GM23338 (cell line): ENCODE data around the gene DLG2. TPM values are rescaled to one million over a fixed set of nuclear protein-coding genes. Genes with fewer than 3 reads are reported as not detected.

Source experiments
- ATAC-seq: fragments of 200-7000 bp; cut with Tn5 transposase; 3 replicates; pipeline ENCODE4 v1.9.1; 2020
- DNase-seq: peaks from one replicate; pipeline ENCODE4 v3.0.0-alpha.2; 2015; ENCODE audit warnings: low spot score
- H2AFZ ChIP-seq: fragments of 200-600 bp; sonication (generic); 2 replicates; pipeline ENCODE4 v1.8.0; 2016; ENCODE audit warnings: antibody characterized with exemption, mild to moderate bottlenecking, moderate library complexity
- H3F3A ChIP-seq: fragments of 200-600 bp; sonication (generic); replicated peaks from 2 replicates; pipeline ENCODE4 v1.8.0; 2017; ENCODE audit warnings: antibody characterized with exemption, mixed run types, low read depth
- H3K27ac ChIP-seq: fragments of 200-600 bp; sonication (generic); 2 replicates; pipeline ENCODE4 v1.6.1; 2016; ENCODE audit warnings: low read depth
- H3K27me3 ChIP-seq: fragments of 200-600 bp; sonication (generic); 2 replicates; pipeline ENCODE4 v1.8.0; 2016; ENCODE audit warnings: mild to moderate bottlenecking, mixed run types, moderate library complexity; ENCODE audit not compliant: insufficient read depth
- H3K36me3 ChIP-seq: fragments of 200-600 bp; sonication (generic); 2 replicates; pipeline ENCODE4 v1.8.0; 2016; ENCODE audit warnings: mild to moderate bottlenecking; ENCODE audit not compliant: insufficient read depth
- H3K4me1 ChIP-seq: fragments of 200-600 bp; sonication (generic); 2 replicates; pipeline ENCODE4 v1.8.0; 2016; ENCODE audit warnings: mild to moderate bottlenecking, moderate library complexity; ENCODE audit not compliant: insufficient read depth
- H3K4me2 ChIP-seq: fragments of 200-600 bp; sonication (generic); 2 replicates; pipeline ENCODE4 v1.7.1; 2017; ENCODE audit warnings: mixed run types
- H3K4me3 ChIP-seq: fragments of 200-600 bp; sonication (generic); 2 replicates; pipeline ENCODE4 v1.6.1; 2016; ENCODE audit warnings: mixed run types
- H3K79me2 ChIP-seq: fragments of 200-600 bp; sonication (generic); replicated peaks from 2 replicates; pipeline ENCODE4 v1.8.0; 2017; ENCODE audit warnings: mild to moderate bottlenecking; ENCODE audit not compliant: insufficient read depth
- H3K9me2 ChIP-seq: fragments of 200-600 bp; sonication (generic); 2 replicates; pipeline ENCODE4 v1.8.0; 2017; ENCODE audit not compliant: insufficient read depth
- H4K20me1 ChIP-seq: fragments of 200-600 bp; sonication (generic); replicated peaks from 2 replicates; pipeline ENCODE4 v1.8.0; 2017; ENCODE audit warnings: mild to moderate bottlenecking; ENCODE audit not compliant: insufficient read depth
- H3K27ac Mint-ChIP-seq: 2 replicates; pipeline ENCODE4 v1.8.0; 2020; ENCODE audit warnings: inconsistent platforms, mild to moderate bottlenecking, moderate library complexity, mixed read lengths
- H3K27me3 Mint-ChIP-seq: 3 replicates; pipeline ENCODE4 v1.8.0; 2022; ENCODE audit warnings: low read depth, mild to moderate bottlenecking, moderate library complexity, mixed read lengths, inconsistent platforms; ENCODE audit not compliant: insufficient read depth, poor library complexity
- H3K36me3 Mint-ChIP-seq: 3 replicates; pipeline ENCODE4 v1.8.0; 2021; ENCODE audit warnings: low read depth, mild to moderate bottlenecking, inconsistent platforms, moderate library complexity, mixed read lengths
- H3K4me1 Mint-ChIP-seq: 3 replicates; pipeline ENCODE4 v1.8.0; 2020; ENCODE audit warnings: mild to moderate bottlenecking, inconsistent platforms, mixed read lengths
- H3K4me3 Mint-ChIP-seq: 3 replicates; pipeline ENCODE4 v1.8.0; 2021; ENCODE audit warnings: moderate library complexity, mild to moderate bottlenecking, inconsistent platforms, mixed read lengths
- H3K9me3 Mint-ChIP-seq: 3 replicates; pipeline ENCODE4 v1.8.0; 2020; ENCODE audit warnings: moderate library complexity, mild to moderate bottlenecking, inconsistent platforms, mixed read lengths
- CREB1 ChIP-seq: fragments of 250-450 bp; sonication (Bioruptor Pico); IDR thresholded peaks from 2 replicates; pipeline ENCODE4 v1.5.0; 2020; ENCODE audit warnings: low read depth, mild to moderate bottlenecking, moderate library complexity
- JUNB ChIP-seq: IDR thresholded peaks from one replicate; pipeline ENCODE4 v1.6.1; 2016; ENCODE audit warnings: antibody characterized with exemption; ENCODE audit not compliant: unreplicated experiment
- POLR2AphosphoS5 ChIP-seq: IDR thresholded peaks from 2 replicates; pipeline ENCODE4 v1.6.1; 2016; ENCODE audit warnings: antibody characterized with exemption, low read depth
- STAT1 ChIP-seq: IDR thresholded peaks from one replicate; pipeline ENCODE4 v1.6.1; 2016; ENCODE audit warnings: antibody characterized with exemption; ENCODE audit not compliant: unreplicated experiment
- ZNF114 ChIP-seq: fragments of 250-450 bp; sonication (Bioruptor Pico); IDR thresholded peaks from 2 replicates; pipeline ENCODE4 v1.5.0; 2020; ENCODE audit warnings: mild to moderate bottlenecking, moderate library complexity
- ZNF331 ChIP-seq: fragments of 250-450 bp; sonication (Bioruptor Pico); IDR thresholded peaks from 2 replicates; pipeline ENCODE4 v1.5.0; 2020; ENCODE audit warnings: low read depth, mild to moderate bottlenecking, moderate library complexity
- polyA plus RNA-seq: library from polyadenylated mRNA; unstranded; fragments of >200 nt; fragmentation: Nextera tagmentation; extraction: Ambion mirVana; gene quantifications from 2 replicates; pipeline ENCODE4 v1.2.1, GENCODE V29; 2016
- total RNA-seq: library from RNA; depleted of rRNA; stranded (reverse); fragments of >200 nt; shearing (Covaris generic); gene quantifications from 2 replicates; pipeline ENCODE4 v1.2.3, GENCODE V29; 2014
- TF ChIP-seq, protein P1 (sequence below): IDR thresholded peaks from 2 replicates; pipeline ENCODE4 v1.6.1; 2016; ENCODE audit warnings: antibody characterized with exemption
- TF ChIP-seq, protein P2 (sequence below): IDR thresholded peaks from one replicate; pipeline ENCODE4 v1.6.1; 2018; ENCODE audit warnings: antibody characterized with exemption; ENCODE audit not compliant: unreplicated experiment
- TF ChIP-seq, protein P3 (sequence below), 2 experiments: fragments of 200-600 bp in 1 of 2; sonication (generic) in 1 of 2; conservative IDR thresholded peaks; 2 replicates each; pipeline versions ENCODE4 v1.5.1 to v1.6.1; 2016 to 2017; ENCODE audit warnings: antibody characterized with exemption in 2 of 2, low read depth in 2 of 2, mild to moderate bottlenecking in 2 of 2, moderate library complexity in 1 of 2

The DLG2 gene
- total and polyA plus RNA-seq, 2 experiments from 2014 or later = 19.8 to 21.5 TPM

DNA sequence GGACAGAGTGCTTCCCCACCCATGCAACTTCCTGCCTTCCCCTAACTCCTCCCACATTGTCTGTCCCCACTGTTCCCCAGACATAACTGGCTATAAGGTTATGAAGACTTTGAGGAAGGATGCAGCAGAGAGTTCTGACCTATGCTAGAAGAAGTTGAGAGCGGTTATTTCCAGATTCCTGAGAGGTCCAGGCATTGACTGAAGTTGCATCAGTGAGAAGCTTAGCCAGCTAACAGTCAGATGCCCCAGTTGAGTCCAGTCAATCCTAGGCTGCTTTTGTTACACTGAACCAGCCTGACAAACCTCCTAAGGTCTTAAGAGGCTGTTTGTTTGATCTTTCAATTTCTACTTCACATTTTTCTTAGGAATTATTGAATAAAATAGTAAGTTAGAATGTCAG, 1403.1 kb downstream of the DLG2 start (continued):
- TF ChIP-seq, protein P1, sequence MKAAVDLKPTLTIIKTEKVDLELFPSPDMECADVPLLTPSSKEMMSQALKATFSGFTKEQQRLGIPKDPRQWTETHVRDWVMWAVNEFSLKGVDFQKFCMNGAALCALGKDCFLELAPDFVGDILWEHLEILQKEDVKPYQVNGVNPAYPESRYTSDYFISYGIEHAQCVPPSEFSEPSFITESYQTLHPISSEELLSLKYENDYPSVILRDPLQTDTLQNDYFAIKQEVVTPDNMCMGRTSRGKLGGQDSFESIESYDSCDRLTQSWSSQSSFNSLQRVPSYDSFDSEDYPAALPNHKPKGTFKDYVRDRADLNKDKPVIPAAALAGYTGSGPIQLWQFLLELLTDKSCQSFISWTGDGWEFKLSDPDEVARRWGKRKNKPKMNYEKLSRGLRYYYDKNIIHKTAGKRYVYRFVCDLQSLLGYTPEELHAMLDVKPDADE = no peak
- TF ChIP-seq, protein P2, sequence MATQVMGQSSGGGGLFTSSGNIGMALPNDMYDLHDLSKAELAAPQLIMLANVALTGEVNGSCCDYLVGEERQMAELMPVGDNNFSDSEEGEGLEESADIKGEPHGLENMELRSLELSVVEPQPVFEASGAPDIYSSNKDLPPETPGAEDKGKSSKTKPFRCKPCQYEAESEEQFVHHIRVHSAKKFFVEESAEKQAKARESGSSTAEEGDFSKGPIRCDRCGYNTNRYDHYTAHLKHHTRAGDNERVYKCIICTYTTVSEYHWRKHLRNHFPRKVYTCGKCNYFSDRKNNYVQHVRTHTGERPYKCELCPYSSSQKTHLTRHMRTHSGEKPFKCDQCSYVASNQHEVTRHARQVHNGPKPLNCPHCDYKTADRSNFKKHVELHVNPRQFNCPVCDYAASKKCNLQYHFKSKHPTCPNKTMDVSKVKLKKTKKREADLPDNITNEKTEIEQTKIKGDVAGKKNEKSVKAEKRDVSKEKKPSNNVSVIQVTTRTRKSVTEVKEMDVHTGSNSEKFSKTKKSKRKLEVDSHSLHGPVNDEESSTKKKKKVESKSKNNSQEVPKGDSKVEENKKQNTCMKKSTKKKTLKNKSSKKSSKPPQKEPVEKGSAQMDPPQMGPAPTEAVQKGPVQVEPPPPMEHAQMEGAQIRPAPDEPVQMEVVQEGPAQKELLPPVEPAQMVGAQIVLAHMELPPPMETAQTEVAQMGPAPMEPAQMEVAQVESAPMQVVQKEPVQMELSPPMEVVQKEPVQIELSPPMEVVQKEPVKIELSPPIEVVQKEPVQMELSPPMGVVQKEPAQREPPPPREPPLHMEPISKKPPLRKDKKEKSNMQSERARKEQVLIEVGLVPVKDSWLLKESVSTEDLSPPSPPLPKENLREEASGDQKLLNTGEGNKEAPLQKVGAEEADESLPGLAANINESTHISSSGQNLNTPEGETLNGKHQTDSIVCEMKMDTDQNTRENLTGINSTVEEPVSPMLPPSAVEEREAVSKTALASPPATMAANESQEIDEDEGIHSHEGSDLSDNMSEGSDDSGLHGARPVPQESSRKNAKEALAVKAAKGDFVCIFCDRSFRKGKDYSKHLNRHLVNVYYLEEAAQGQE = no peak
- TF ChIP-seq JUNB (no peak), ZNF331 (CRISPR knock-in tag) (no peak)

DNA sequence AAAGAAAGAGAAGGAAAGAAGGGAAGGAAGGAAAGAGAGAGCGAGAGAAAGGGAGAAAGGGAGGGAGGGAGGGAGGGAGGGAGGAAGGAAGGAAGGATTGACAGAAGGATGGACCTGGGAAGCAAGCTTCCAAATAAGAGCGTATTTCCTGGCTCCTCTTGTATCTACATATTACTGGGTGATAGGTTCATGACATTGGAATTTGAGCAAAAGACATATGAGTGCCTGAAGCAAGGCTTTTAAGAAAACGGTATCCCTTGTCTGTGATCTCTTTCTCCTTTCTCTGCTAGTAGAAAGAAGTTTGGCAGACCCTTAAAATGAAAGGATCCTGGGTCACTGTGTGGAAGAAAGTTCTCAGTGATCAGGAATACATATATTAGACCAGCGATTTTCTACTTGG, 1408.8 kb downstream of the DLG2 start:
- H2AFZ ChIP-seq = no peak overlapping the region
- H4K20me1 ChIP-seq = no peaks in the 10 kb centered on the region
- Mint-ChIP-seq H3K9me3 (no peaks in the 10 kb centered on the region), H3K27me3 (no peaks in the 10 kb centered on the region), H3K27ac (no peak overlapping the region), H3K36me3 (no peaks in the 10 kb centered on the region), H3K4me1 (no peaks in the 10 kb centered on the region), H3K4me3 (no peak overlapping the region)
- no peaks in the 10 kb centered on the region for H3K27me3 ChIP-seq
- TF ChIP-seq POLR2AphosphoS5 = no peak
- TF ChIP-seq, protein P3, sequence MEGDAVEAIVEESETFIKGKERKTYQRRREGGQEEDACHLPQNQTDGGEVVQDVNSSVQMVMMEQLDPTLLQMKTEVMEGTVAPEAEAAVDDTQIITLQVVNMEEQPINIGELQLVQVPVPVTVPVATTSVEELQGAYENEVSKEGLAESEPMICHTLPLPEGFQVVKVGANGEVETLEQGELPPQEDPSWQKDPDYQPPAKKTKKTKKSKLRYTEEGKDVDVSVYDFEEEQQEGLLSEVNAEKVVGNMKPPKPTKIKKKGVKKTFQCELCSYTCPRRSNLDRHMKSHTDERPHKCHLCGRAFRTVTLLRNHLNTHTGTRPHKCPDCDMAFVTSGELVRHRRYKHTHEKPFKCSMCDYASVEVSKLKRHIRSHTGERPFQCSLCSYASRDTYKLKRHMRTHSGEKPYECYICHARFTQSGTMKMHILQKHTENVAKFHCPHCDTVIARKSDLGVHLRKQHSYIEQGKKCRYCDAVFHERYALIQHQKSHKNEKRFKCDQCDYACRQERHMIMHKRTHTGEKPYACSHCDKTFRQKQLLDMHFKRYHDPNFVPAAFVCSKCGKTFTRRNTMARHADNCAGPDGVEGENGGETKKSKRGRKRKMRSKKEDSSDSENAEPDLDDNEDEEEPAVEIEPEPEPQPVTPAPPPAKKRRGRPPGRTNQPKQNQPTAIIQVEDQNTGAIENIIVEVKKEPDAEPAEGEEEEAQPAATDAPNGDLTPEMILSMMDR (conservative IDR thresholded peaks at IDR 0.05; ENCODE audit: low read depth in 2 of 2) = no peak
- TF ChIP-seq CREB1 (CRISPR knock-in tag) = no peak
- no peak for TF ChIP-seq STAT1
- no peak for TF ChIP-seq JUNB
- TF ChIP-seq ZNF114 (CRISPR knock-in tag) = no peak
- no peaks in the 10 kb centered on the region for H3K79me2 ChIP-seq
- H3K4me1 ChIP-seq = no peaks in the 10 kb centered on the region
- no peak for DNase-seq
- H3K9me2 ChIP-seq = no peaks in the 10 kb centered on the region
- ATAC-seq = no peak
- no peaks in the 10 kb centered on the region for H3F3A ChIP-seq
- H3K4me2 ChIP-seq = no peak overlapping the region
- H3K36me3 ChIP-seq = no peaks in the 10 kb centered on the region
- no peak overlapping the region for H3K4me3 ChIP-seq
- H3K27ac ChIP-seq = no peak overlapping the region
